GM18505 (cell line): ENCODE measurements around the gene TFF3.

Experiments used
- ATAC-seq: cut with Tn5 transposase; IDR thresholded peaks from one replicate; pipeline ENCODE4 v1.9.1; 2021; ENCODE audit not compliant: unreplicated experiment
- POLR2A ChIP-seq: IDR thresholded peaks from 4 replicates; pipeline ENCODE4 v1.6.1; 2011; ENCODE audit warnings: borderline replicate concordance; ENCODE audit not compliant: insufficient read depth, insufficient read length; ENCODE audit errors: extremely low read depth

The TFF3 gene

GRCh38 chr21:42351626-42352440 lies 36.6 kb upstream of the TFF3 start:
- no peak for TF ChIP-seq POLR2A
- ATAC-seq: no peak

- ATAC-seq: no peak
- TF ChIP-seq POLR2A: no peak
Measured at GRCh38 chr21:42350927-42351426, 35.8 kb upstream of the TFF3 start, which contains the start of gene TFF2. Gene TFF2 (minus strand): TSS chr21:42350994. CDS start chr21:42350957, 37 bp downstream.

DNA sequence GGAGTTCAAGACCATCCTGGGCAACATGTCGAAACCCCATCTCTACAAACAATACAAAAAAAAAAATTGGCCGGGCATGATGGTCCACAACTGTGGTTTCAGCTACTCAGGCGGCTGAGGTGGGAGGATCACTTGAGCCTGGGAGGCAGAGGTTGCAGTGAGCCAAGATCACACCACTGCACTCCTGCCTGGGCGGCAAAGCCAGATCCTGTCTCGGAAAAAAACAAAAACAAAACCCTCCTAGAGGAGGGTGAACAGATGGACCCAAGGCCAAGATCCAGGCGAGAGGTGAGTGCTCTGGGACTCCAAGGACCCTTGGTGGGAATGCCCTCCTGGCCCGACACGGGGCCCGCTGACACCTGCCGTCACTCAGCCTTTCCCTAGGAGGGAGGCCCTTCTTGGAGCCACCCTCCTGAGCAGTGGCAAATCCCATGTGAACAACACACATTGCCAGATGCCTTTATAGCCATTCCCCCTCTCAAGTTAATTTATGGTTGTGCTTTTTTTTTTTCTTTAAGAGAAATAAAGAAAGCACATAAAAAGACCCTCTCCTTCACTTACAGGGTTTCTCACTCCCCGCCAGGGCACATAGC lies 35.2 kb upstream of the TFF3 start:
- no peak for TF ChIP-seq POLR2A
- no peak for ATAC-seq

DNA sequence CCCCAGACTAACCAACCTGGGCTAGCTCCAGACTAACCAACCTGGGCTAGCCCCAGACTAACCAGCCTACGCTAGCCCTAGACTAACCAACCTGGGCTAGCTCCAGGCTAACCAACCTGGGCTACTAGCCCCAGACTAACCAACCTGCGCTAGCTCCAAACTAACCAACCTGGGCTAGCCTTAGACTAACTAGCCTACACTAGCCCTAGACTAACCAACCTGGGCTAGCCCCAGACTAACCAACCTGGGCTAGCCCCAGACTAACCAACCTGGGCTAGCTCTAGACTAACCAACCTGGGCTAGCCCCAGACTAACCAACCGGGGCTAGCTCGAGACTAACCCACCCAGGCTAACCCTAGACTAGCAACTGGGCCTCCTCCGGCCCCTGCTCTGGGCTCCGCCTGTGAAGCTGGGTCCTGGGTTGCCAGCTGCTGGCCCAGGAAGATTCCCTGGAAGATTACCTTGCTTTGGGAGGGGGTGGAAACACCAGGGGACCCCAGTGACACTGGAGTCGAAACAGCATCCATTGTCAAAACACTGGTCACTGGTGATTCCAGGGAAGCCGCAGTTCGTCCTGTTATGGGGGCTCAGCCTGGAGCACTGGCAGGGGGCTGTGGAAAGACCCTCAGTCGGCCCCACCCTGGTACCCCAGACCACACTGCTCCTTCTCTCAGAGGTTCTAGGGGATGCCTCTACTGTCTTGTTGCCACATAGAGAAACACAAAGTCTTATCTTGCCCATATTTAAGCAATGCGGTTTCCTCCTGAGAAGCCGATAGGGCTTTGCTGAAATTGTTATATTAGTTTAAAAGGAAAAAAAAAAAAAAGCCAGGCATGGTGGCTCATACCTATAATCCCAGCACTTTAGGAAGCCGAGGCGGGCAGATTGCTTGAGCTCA lies 34.5 kb upstream of the TFF3 start:
- TF ChIP-seq POLR2A: no peak
- no peak for ATAC-seq

GRCh38 chr21:42348762-42349161 lies 33.6 kb upstream of the TFF3 start:
- no peak for ATAC-seq
- no peak for TF ChIP-seq POLR2A

DNA sequence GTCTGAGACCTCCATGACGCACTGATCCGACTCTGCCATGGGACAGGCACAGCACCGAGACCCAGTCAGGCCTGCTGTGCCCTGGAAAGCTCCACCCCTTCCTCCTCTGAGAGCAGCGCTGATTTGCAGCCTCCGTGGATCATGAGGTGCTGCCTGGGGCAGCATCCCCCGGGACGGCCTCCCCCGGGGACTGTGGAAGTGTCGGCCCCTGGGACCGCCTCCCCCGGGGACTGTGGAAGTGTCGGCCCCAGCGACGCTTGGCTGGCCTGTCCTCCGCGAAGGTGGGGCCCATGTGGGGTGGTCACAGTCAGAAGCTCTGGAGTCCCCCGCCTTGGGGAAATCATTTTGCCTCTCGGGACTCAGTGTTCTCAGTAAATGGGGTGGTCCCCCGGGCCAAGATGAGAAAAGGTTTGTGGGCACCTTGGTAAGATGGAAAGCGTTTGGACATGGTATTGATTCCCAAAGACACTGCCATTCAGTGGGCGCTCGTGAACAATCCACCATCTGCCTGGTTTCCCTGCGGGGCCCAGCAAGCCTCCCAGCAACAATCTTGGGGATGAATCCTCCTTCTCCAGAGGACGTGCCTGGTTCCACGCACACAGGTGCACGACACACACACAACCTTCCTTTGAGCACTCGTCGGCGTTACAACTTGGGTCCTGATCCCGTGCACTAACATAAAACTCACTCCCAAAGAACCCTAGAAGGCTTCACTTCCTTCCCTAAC lies 32.6 kb upstream of the TFF3 start:
- no peak for ATAC-seq
- TF ChIP-seq POLR2A: no peak

DNA sequence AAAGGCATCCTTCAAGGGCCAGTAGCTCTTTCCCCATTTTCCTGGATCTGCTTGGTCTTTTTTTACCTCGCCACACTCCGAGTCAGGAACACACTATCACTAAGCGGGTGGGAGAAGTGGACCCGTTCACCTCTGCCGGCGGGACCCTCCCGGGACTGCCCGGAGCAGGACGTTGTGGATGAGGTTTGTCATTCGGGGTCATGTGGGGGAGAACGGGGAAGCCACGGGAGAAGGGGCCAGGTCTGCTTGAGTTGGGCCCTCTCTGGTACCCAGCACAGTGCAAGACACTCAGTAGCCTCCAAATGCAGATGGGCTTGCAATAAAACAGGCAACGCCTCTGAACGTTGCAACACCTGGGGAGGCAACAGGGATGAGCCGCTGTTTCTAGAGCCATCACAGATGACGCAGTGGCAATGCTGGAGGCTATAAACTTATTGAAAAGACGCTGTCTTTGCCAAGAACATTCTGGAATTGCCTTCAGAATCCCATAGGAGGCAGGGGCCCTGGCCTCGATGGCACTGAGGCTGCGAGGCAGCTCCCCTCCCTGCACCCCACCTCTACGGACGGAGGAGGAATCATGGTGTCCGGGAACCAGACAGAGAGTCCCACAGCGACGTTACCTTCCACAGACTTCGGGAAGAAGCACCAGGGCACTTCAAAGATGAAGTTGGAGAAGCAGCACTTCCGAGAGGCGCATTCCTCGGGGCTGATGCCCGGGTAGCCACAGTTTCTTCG lies 31.8 kb upstream of the TFF3 start:
- no peak for TF ChIP-seq POLR2A
- ATAC-seq: no peak

DNA sequence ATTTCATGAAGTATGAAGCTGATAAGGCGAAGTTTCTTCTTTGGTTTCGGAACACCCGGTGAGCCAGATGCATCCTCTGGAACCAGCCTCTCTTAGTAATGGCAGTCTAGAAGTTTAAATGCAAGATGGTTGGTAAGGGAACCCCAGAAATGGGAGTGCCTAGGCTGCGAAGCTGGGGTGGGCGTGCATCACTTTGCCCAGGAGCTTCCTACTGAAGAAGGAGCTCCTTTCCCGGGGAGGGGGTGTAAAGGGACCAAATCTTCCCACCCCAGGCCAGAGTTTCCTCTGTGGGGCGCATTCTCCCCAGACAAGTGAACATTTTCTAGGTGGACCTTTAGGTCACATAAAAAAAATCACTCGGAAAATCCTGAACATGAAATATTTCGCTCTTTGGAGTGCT lies 31.2 kb upstream of the TFF3 start:
- ATAC-seq: no peak
- TF ChIP-seq POLR2A: no peak

DNA sequence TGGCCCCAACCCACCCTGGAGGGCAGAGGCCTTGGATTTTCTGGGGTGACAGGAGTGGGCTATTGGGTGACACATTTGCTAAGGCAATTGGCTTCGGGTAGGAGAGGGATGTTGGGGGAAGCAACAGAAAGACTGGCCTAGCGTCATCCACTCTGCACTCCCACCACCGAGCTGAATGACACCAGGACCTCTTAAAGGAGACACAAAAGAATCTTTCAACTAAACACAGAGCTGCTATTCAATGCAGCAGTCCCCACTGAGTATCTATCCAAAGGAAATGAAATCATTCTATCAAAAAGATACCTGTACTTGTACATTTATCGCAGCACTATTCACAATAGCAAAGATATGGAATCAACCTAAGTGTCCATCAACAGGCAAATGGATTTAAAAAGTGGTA lies 29.4 kb upstream of the TFF3 start:
- ATAC-seq: no peak
- no peak for TF ChIP-seq POLR2A

DNA sequence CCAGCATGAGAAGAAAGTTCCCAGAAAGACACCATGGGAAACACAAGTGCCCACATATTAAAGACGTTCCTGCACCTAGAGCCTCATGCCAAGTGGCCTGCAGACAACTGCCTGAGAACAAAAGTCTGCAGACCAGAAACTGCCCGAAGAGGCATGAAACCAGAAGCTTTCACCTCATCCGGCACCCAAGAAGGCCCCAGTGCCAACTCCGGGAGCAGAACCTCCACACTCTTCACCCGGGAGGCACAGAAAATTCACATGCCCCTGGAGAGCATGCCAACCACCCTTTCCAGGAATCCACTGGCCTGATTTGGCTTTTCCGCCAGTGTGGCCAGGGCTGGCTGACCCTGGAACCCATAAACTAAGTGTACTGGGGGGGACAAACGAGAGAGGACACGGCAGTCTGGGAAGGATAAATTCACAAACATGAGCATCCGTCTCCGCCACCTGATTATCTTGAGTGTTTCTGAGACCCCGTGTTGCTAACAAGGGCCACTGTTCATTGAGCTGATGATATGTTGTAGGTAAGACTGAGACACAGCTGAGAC lies 28.8 kb upstream of the TFF3 start:
- no peak for TF ChIP-seq POLR2A
- ATAC-seq: no peak

DNA sequence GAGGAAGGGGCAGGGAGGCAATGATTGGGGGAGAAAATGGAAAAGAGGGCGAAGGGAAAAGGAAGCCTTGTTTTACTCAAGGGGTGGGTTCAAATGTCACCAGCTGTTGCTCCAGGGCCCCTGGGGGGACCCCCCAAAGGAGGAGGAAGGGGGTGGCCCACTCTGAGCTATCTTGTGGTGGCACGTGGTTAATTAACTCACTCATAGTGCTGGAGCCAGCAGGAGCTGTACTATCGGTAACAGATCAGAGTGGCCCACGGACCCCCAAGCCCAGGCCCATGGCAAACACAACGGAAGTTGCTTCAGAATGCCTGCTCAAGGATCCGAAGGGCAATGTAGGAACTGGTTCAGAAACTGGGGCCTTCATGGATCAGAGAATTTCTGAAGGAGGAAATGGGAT lies 28.3 kb upstream of the TFF3 start:
- ATAC-seq: no peak
- TF ChIP-seq POLR2A: no peak

- no peak for ATAC-seq
- no peak for TF ChIP-seq POLR2A
Measured at GRCh38 chr21:42343101-42343500, 27.9 kb upstream of the TFF3 start.
